Progenitor cell of endocrine pancreas (in vitro differentiated cells): ENCODE results near the gene CYSLTR2. TPM values are rescaled to one million over a fixed set of nuclear protein-coding genes. Genes with fewer than 3 reads are reported as not detected.

ENCODE experiments used
- DNase-seq: peaks from one replicate; pipeline ENCODE4 v3.0.0; 2021; ENCODE audit warnings: low spot score; ENCODE audit not compliant: unreplicated experiment
- H3K27ac Mint-ChIP-seq: 2 replicates; pipeline ENCODE4 v1.8.0; 2021; ENCODE audit warnings: mild to moderate bottlenecking, moderate library complexity, mixed read lengths
- H3K27me3 Mint-ChIP-seq: 2 replicates; pipeline ENCODE4 v1.8.0; 2021; ENCODE audit warnings: mixed read lengths
- H3K36me3 Mint-ChIP-seq: 2 replicates; pipeline ENCODE4 v1.8.0; 2022; ENCODE audit warnings: mixed read lengths; ENCODE audit not compliant: insufficient read depth
- H3K4me1 Mint-ChIP-seq: 2 replicates; pipeline ENCODE4 v1.8.0; 2021; ENCODE audit warnings: low read depth, mixed read lengths
- H3K4me3 Mint-ChIP-seq: 2 replicates; pipeline ENCODE4 v1.8.0; 2021; ENCODE audit warnings: low read depth, mild to moderate bottlenecking, moderate library complexity, mixed read lengths
- H3K9me3 Mint-ChIP-seq: 2 replicates; pipeline ENCODE4 v1.8.0; 2021; ENCODE audit warnings: low read depth, mixed read lengths
- CTCF ChIP-seq: fragments of 200-600 bp; sonication (generic); IDR thresholded peaks from one replicate; pipeline ENCODE4 v1.5.0; 2021; ENCODE audit warnings: antibody characterized with exemption, mild to moderate bottlenecking; ENCODE audit not compliant: unreplicated experiment
- total RNA-seq: library from RNA; stranded (reverse); gene quantifications from 2 replicates; pipeline ENCODE4 v1.2.1, GENCODE V29; 2021

The CYSLTR2 gene
- total RNA-seq, 1 donor from 2014 or later = 0.17 TPM

- H3K27ac Mint-ChIP-seq = no peak overlapping the region
- TF ChIP-seq CTCF = no peak
- peaks cover 1% of the 10 kb centered on the region for H3K4me1 Mint-ChIP-seq
- DNase-seq = no peak
- H3K27me3 Mint-ChIP-seq = peaks cover 2% of the 10 kb centered on the region
- H3K9me3 Mint-ChIP-seq = no peaks in the 10 kb centered on the region
- H3K4me3 Mint-ChIP-seq = no peak overlapping the region
- H3K36me3 Mint-ChIP-seq = no peaks in the 10 kb centered on the region
Measured at GRCh38 chr13:48749144-48749543, 95.4 kb downstream of the CYSLTR2 start.

GRCh38 chr13:48749699-48750473 is 96.2 kb downstream of the CYSLTR2 start:
- peak; percentile 60 for TF ChIP-seq CTCF
- peak; percentile 12 for DNase-seq
- Mint-ChIP-seq H3K27me3 (peaks cover 2% of the 10 kb centered on the region), H3K9me3 (no peaks in the 10 kb centered on the region), H3K4me1 (peaks cover 1% of the 10 kb centered on the region), H3K4me3 (no peak overlapping the region), H3K27ac (no peak overlapping the region), H3K36me3 (no peaks in the 10 kb centered on the region)

GRCh38 chr13:48750588-48751383 is 97.1 kb downstream of the CYSLTR2 start:
- Mint-ChIP-seq H3K4me1 (peaks cover 1% of the 10 kb centered on the region), H3K9me3 (peaks cover 2% of the 10 kb centered on the region), H3K4me3 (no peak overlapping the region), H3K36me3 (no peaks in the 10 kb centered on the region), H3K27me3 (peaks cover 2% of the 10 kb centered on the region), H3K27ac (no peak overlapping the region)
- no peak for TF ChIP-seq CTCF
- no peak for DNase-seq

GRCh38 chr13:48760626-48761025 is 106.9 kb downstream of the CYSLTR2 start:
- H3K27ac Mint-ChIP-seq = no peak overlapping the region
- no peak overlapping the region for H3K4me3 Mint-ChIP-seq
- no peaks in the 10 kb centered on the region for H3K36me3 Mint-ChIP-seq
- no peaks in the 10 kb centered on the region for H3K27me3 Mint-ChIP-seq
- H3K4me1 Mint-ChIP-seq = peaks cover 7% of the 10 kb centered on the region
- no peak for TF ChIP-seq CTCF
- peaks cover 25% of the 10 kb centered on the region for H3K9me3 Mint-ChIP-seq
- DNase-seq = no peak

Other genes starting within 250 kb of the CYSLTR2 start
- 27.2 and 27.7 TPM in 2 replicates for gene LPAR6, start 240.8 kb upstream of the CYSLTR2 start, total RNA-seq
- gene RCBTB2, start 120.8 kb upstream of the CYSLTR2 start, total RNA-seq = 18.2 and 18.9 TPM in 2 replicates